ENCODE measurements around the gene PSMA7.

Gene PSMA7

GRCh38 chr20:62171245-62171644, 28.1 kb upstream of the PSMA7 start:
- DNase-seq (ENCODE audit: low read depth) = no peak

- no peak for DNase-seq (ENCODE audit: low read depth)
These were observed 27.3 kb upstream of the PSMA7 start for GRCh38 chr20:62170536-62170935.

- DNase-seq (ENCODE audit: low read depth) = no peak
These were observed 25.8 kb upstream of the PSMA7 start for GRCh38 chr20:62168890-62169435.

GRCh38 chr20:62168061-62168460, 24.9 kb upstream of the PSMA7 start:
- DNase-seq (ENCODE audit: low read depth) = no peak

- DNase-seq (ENCODE audit: low read depth) = no peak
These were observed 24.3 kb upstream of the PSMA7 start for GRCh38 chr20:62167474-62167873.

GRCh38 chr20:62165762-62166399, 22.7 kb upstream of the PSMA7 start:
- no peak for DNase-seq (ENCODE audit: low read depth)

GRCh38 chr20:62164879-62165761, 21.9 kb upstream of the PSMA7 start:
- no peak for DNase-seq (ENCODE audit: low read depth)

- DNase-seq (ENCODE audit: low read depth) = no peak
These were observed 21.0 kb upstream of the PSMA7 start for GRCh38 chr20:62163986-62164762.

- DNase-seq (ENCODE audit: low read depth) = no peak
These were observed 20.3 kb upstream of the PSMA7 start for GRCh38 chr20:62163485-62163865.

GRCh38 chr20:62162765-62163484, 19.7 kb upstream of the PSMA7 start:
- no peak for DNase-seq (ENCODE audit: low read depth)

- DNase-seq (ENCODE audit: low read depth) = no peak
These were observed 18.2 kb upstream of the PSMA7 start for GRCh38 chr20:62161347-62161746.

GRCh38 chr20:62160876-62161275, 17.7 kb upstream of the PSMA7 start:
- DNase-seq (ENCODE audit: low read depth) = no peak

GRCh38 chr20:62160253-62160652, 17.1 kb upstream of the PSMA7 start:
- DNase-seq (ENCODE audit: low read depth) = no peak

GRCh38 chr20:62159839-62160238, 16.6 kb upstream of the PSMA7 start:
- no peak for DNase-seq (ENCODE audit: low read depth)

GRCh38 chr20:62159052-62159451, 15.9 kb upstream of the PSMA7 start:
- no peak for DNase-seq (ENCODE audit: low read depth)

GRCh38 chr20:62158541-62158940, 15.3 kb upstream of the PSMA7 start:
- DNase-seq (ENCODE audit: low read depth) = no peak

GRCh38 chr20:62158088-62158400, 14.8 kb upstream of the PSMA7 start:
- DNase-seq (ENCODE audit: low read depth) = no peak

GRCh38 chr20:62157387-62158087, 14.3 kb upstream of the PSMA7 start:
- no peak for DNase-seq (ENCODE audit: low read depth)

- DNase-seq (ENCODE audit: low read depth) = no peak
These were observed 13.6 kb upstream of the PSMA7 start for GRCh38 chr20:62156592-62157386.

- DNase-seq (ENCODE audit: low read depth) = no peak
These were observed 13.0 kb upstream of the PSMA7 start for GRCh38 chr20:62156254-62156556.
